SU-DHL-6 (cell line): ENCODE measurements around the gene IFT27.

Source experiments
- H2AFZ ChIP-seq: fragments of 200-600 bp; sonication (generic); 2 replicates; pipeline ENCODE4 v1.6.1; 2014; ENCODE audit warnings: low read depth, mild to moderate bottlenecking, moderate library complexity, mixed read lengths, antibody characterized with exemption, low read length; ENCODE audit not compliant: severe bottlenecking
- H3F3A ChIP-seq: fragments of 200-600 bp; shearing (Covaris generic); 2 replicates; pipeline ENCODE4 v1.6.0; 2016; ENCODE audit warnings: antibody characterized with exemption, mild to moderate bottlenecking; ENCODE audit not compliant: insufficient read depth
- H3K27ac ChIP-seq: fragments of 200-600 bp; sonication (generic); 2 replicates; pipeline ENCODE4 v1.5.1; 2016; ENCODE audit warnings: low read depth, mild to moderate bottlenecking, low read length, moderate library complexity, mixed read lengths
- H3K27me3 ChIP-seq: fragments of 200-600 bp; sonication (generic), shearing (Covaris generic); 2 replicates; pipeline ENCODE4 v1.6.0; 2014; ENCODE audit warnings: mild to moderate bottlenecking, low read length
- H3K36me3 ChIP-seq: fragments of 200-600 bp; sonication (generic); 2 replicates; pipeline ENCODE4 v1.6.1; 2014; ENCODE audit warnings: mild to moderate bottlenecking, low read length, mixed read lengths
- H3K4me2 ChIP-seq: fragments of 300-600, 200-600 bp; shearing (Covaris generic), sonication (generic); 2 replicates; pipeline ENCODE4 v1.6.0; 2014; ENCODE audit warnings: low read length, low read depth, mild to moderate bottlenecking; ENCODE audit not compliant: poor library complexity, severe bottlenecking
- H3K4me3 ChIP-seq: fragments of 200-600 bp; sonication (generic); 2 replicates; pipeline ENCODE4 v1.5.1; 2014; ENCODE audit warnings: antibody characterized with exemption, low read length, mild to moderate bottlenecking, mixed read lengths; ENCODE audit not compliant: insufficient read depth, poor library complexity, severe bottlenecking
- H3K79me2 ChIP-seq: fragments of 200-600 bp; sonication (generic); 2 replicates; pipeline ENCODE4 v1.6.1; 2014; ENCODE audit warnings: mild to moderate bottlenecking, low read length, moderate library complexity; ENCODE audit not compliant: insufficient read depth
- H3K9ac ChIP-seq: fragments of 200-600 bp; sonication (generic); 2 replicates; pipeline ENCODE4 v1.7.0; 2014; ENCODE audit warnings: mild to moderate bottlenecking, low read length
- H3K9me2 ChIP-seq: fragments of 200-600 bp; sonication (generic); replicated peaks from 2 replicates; pipeline ENCODE4 v1.6.1; 2014; ENCODE audit warnings: low read length; ENCODE audit not compliant: insufficient read depth
- H3K9me3 ChIP-seq: fragments of 200-600 bp; sonication (generic); 2 replicates; pipeline ENCODE4 v1.6.1; 2014; ENCODE audit warnings: low read length, mixed read lengths; ENCODE audit not compliant: insufficient read depth
- H4K20me1 ChIP-seq: fragments of 200-600 bp; sonication (generic); 2 replicates; pipeline ENCODE4 v1.6.1; 2014; ENCODE audit warnings: low read depth, mild to moderate bottlenecking, antibody characterized with exemption, low read length, moderate library complexity, mixed read lengths
- EZH2phosphoT487 ChIP-seq: fragments of 200-600 bp; sonication (generic), shearing (Covaris generic); conservative IDR thresholded peaks from 2 replicates; pipeline ENCODE4 v1.6.1; 2018; ENCODE audit warnings: mild to moderate bottlenecking, antibody characterized with exemption, low read length, moderate library complexity, mixed read lengths
- TF ChIP-seq, protein P1 (sequence below): fragments of 200-600 bp; sonication (generic); IDR thresholded peaks from one replicate; pipeline ENCODE4 v1.5.1; 2017; ENCODE audit warnings: antibody characterized with exemption, mild to moderate bottlenecking, low read length, moderate library complexity; ENCODE audit not compliant: insufficient read depth, poor library complexity, severe bottlenecking

The IFT27 gene

DNA sequence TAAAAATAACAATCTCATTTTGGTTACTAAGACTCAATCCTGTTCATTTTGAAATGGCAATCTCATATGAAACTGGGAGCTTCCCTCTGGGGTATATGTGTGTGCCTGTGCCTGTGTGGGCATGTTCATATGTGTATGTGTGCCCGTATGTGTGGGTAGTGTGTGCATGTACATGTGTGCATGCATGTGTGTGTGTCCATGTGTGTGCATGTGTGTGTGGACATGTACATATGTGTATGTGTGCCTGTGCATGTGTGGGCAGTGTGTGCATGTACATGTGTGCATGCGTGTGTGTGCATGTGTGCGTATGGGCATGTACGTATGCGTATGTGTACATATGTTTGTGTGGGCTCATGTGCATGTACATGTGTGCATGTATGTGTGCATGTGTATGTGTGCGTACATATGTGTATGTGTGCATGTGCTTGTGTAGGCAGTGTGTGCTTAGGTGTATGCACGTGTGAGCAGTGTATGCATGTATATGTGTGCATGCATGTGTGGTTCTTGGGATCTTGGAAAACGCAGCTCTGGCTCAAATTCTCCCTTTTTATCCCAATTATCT lies 47.9 kb downstream of the IFT27 start:
- Histone ChIP-seq H3K4me3 (no peak overlapping the region), H3K9ac (no peak overlapping the region), H4K20me1 (no peaks in the 10 kb centered on the region), H3K9me3 (no peaks in the 10 kb centered on the region), H3K27me3 (no peaks in the 10 kb centered on the region), H3K36me3 (no peaks in the 10 kb centered on the region), H3K4me2 (no peak overlapping the region), H3K9me2 (no peaks in the 10 kb centered on the region), H2AFZ (no peak overlapping the region), H3K27ac (no peak overlapping the region), H3F3A (no peaks in the 10 kb centered on the region), H3K79me2 (no peaks in the 10 kb centered on the region)
- TF ChIP-seq, protein P1, sequence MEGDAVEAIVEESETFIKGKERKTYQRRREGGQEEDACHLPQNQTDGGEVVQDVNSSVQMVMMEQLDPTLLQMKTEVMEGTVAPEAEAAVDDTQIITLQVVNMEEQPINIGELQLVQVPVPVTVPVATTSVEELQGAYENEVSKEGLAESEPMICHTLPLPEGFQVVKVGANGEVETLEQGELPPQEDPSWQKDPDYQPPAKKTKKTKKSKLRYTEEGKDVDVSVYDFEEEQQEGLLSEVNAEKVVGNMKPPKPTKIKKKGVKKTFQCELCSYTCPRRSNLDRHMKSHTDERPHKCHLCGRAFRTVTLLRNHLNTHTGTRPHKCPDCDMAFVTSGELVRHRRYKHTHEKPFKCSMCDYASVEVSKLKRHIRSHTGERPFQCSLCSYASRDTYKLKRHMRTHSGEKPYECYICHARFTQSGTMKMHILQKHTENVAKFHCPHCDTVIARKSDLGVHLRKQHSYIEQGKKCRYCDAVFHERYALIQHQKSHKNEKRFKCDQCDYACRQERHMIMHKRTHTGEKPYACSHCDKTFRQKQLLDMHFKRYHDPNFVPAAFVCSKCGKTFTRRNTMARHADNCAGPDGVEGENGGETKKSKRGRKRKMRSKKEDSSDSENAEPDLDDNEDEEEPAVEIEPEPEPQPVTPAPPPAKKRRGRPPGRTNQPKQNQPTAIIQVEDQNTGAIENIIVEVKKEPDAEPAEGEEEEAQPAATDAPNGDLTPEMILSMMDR, result no peak
- no peak for TF ChIP-seq EZH2phosphoT487

DNA sequence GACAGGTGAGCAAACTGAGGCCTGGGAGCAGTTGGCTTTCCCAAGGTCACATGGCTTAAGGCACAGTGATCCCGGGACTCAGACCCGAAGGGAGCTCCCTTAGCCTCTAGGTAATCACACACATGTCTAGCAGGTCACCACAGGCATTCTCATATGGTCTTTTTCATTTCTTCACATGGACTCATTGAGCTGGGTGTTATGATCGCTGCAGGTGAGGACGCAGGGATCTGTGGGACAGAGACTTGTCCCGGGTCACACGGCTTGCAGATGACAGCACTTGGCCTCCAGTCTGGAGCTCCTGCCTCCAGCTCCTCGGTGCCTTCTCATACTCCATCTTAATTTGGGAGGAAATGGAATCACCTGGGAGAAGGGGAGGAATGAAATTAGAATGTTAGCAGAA lies 48.8 kb downstream of the IFT27 start:
- Histone ChIP-seq H2AFZ (no peak overlapping the region), H3K9me2 (no peaks in the 10 kb centered on the region), H3K4me3 (no peak overlapping the region), H3K36me3 (no peaks in the 10 kb centered on the region), H3K4me2 (no peak overlapping the region), H3K27ac (no peak overlapping the region), H3K27me3 (no peaks in the 10 kb centered on the region), H3K9me3 (no peaks in the 10 kb centered on the region), H3K9ac (no peak overlapping the region), H3F3A (no peaks in the 10 kb centered on the region), H3K79me2 (no peaks in the 10 kb centered on the region), H4K20me1 (no peaks in the 10 kb centered on the region)
- TF ChIP-seq, protein P1, result no peak
- no peak for TF ChIP-seq EZH2phosphoT487

DNA sequence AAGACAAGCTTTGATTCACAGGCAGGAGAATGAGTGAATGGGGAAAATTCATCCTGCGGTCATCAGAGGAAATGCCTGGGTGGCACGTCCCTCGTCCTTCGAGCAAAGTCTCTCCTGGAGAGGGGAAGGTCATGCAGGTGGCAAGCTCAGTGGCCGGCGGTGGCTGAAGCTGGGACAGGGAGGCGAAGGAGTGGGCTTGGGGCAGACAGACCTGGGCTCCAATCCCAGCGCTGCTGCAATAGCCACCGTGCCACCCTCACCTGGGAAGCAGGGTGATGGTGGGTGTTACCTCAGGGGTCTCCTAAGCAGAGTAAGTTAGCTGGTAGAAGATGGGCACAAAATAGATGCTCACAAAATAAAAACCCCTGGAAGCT lies 49.9 kb downstream of the IFT27 start:
- Histone ChIP-seq H4K20me1 (no peaks in the 10 kb centered on the region), H3K9me2 (no peaks in the 10 kb centered on the region), H3K9me3 (no peaks in the 10 kb centered on the region), H2AFZ (no peak overlapping the region), H3K79me2 (no peaks in the 10 kb centered on the region), H3K27me3 (no peaks in the 10 kb centered on the region; the same call in none of the 2 replicates), H3K27ac (no peak overlapping the region), H3K4me3 (no peak overlapping the region), H3K4me2 (no peak overlapping the region), H3K9ac (no peak overlapping the region), H3F3A (no peaks in the 10 kb centered on the region), H3K36me3 (no peaks in the 10 kb centered on the region)
- TF ChIP-seq, protein P1, result no peak
- no peak for TF ChIP-seq EZH2phosphoT487
